Small intestine (tissue), 7 donors: ENCODE data around the gene CD180. TPM values are rescaled to one million over a fixed set of nuclear protein-coding genes. Genes with fewer than 3 reads are reported as not detected.
A peak's percentile ranks its signal among the peaks of the same experiment; 100 is the strongest.

Experiments used
- DNase-seq, 2 donors: peaks; one replicate each; pipeline versions ENCODE4 v3.0.0 to v3.0.0-alpha.2; 2013
- FAIRE-seq: peaks from 2 replicates; lab custom pipeline; 2012; peaks lifted over from hg19 to GRCh38; lab: Jason Lieb, UNC
- H3K27ac ChIP-seq, 3 donors: one replicate each; pipeline ENCODE4 v1.5.1; 2013; ENCODE audit warnings: low read length in 2 of 3, mild to moderate bottlenecking in 2 of 3, control low read depth in 1 of 3, inconsistent platforms in 1 of 3, low read depth in 1 of 3, moderate library complexity in 1 of 3
- H3K27me3 ChIP-seq, 3 donors: one replicate each; pipeline ENCODE4 v1.6.1; 2013; ENCODE audit warnings: low read length in 3 of 3, inconsistent platforms in 1 of 3; ENCODE audit not compliant: control insufficient read depth in 3 of 3, insufficient read depth in 3 of 3
- H3K36me3 ChIP-seq, 3 donors: one replicate each; pipeline ENCODE4 v1.6.1; 2013; ENCODE audit warnings: low read length in 3 of 3, inconsistent platforms in 1 of 3, low read depth in 1 of 3, mild to moderate bottlenecking in 1 of 3, moderate library complexity in 1 of 3; ENCODE audit not compliant: control insufficient read depth in 3 of 3, insufficient read depth in 2 of 3
- H3K4me1 ChIP-seq, 3 donors: one replicate each; pipeline ENCODE4 v1.6.1; 2013; ENCODE audit warnings: low read length in 2 of 3, inconsistent platforms in 1 of 3, low read depth in 1 of 3, mild to moderate bottlenecking in 1 of 3, moderate library complexity in 1 of 3; ENCODE audit not compliant: control insufficient read depth in 3 of 3, insufficient read depth in 2 of 3
- H3K4me3 ChIP-seq, 3 donors: one replicate each; pipeline ENCODE4 v1.5.1; 2013; ENCODE audit warnings: low read length in 3 of 3, control low read depth in 1 of 3, inconsistent platforms in 1 of 3, low read depth in 1 of 3, mild to moderate bottlenecking in 1 of 3, moderate library complexity in 1 of 3
- H3K9me3 ChIP-seq, 2 donors: one replicate each; pipeline ENCODE4 v1.6.1; 2013; ENCODE audit warnings: low read depth in 1 of 2, low read length in 1 of 2; ENCODE audit not compliant: control insufficient read depth in 2 of 2, insufficient read depth in 1 of 2
- WGBS, 3 donors: extraction: QIAGEN DNeasy Blood & Tissue Kit; methylation state at CpG; one replicate each; pipeline ENCODE4 v1.1.7; 2013; 5-methylcytosine and 5-hydroxymethylcytosine counted together
- polyA plus RNA-seq, 4 donors: library from polyadenylated mRNA; stranded (reverse) in 3 of 4; unstranded in 1 of 4; fragments of 200-250 nt in 3 of 4; fragments of 120-200 nt in 1 of 4; gene quantifications; one replicate each; pipeline versions ENCODE4 v1.2.1 to v1.2.3, GENCODE V29; 2013
- donor health status: healthy with polysubstance abuse.
- donor health status: control.
- donor health status: control.
- donor health status: Bipolar disorder and iron deficiency.
- donor health status: healthy.

The CD180 gene
- polyA plus RNA-seq, 4 donors, result 0.54 to 0.92 (median 0.55) TPM; not detected in 1

- no peaks in the 10 kb centered on the region for H3K4me1 ChIP-seq
- no peak overlapping the region for H3K4me3 ChIP-seq
- FAIRE-seq (no peak), DNase-seq (no peak)
- no peaks in the 10 kb centered on the region for H3K36me3 ChIP-seq
- H3K27ac ChIP-seq, result no peak overlapping the region
- peaks cover 0 to 4% of the 10 kb centered on the region in 2 donors for H3K9me3 ChIP-seq
- no peaks in the 10 kb centered on the region for H3K27me3 ChIP-seq
- WGBS, 3 donors, result 65 to 83% (median 74%) methylated on average over 1 of the region's 1 CpG
Measured at GRCh38 chr5:67198917-67199316, 2.3 kb upstream of the CD180 start.

GRCh38 chr5:67197536-67197935 lies 937 bp upstream of the CD180 start:
- FAIRE-seq, result no peak
- Histone ChIP-seq H3K9me3 (peaks cover 0 to 5% of the 10 kb centered on the region in 2 donors), H3K4me1 (peaks cover 0 to 4% (median 0%) of the 10 kb centered on the region in 3 donors), H3K27ac (no peak overlapping the region), H3K36me3 (no peaks in the 10 kb centered on the region), H3K4me3 (no peak overlapping the region), H3K27me3 (no peaks in the 10 kb centered on the region)
- 83 to 94% (median 84%) methylated on average over 1 of the region's 1 CpG for WGBS, 3 donors
- no peak for DNase-seq

- no peak for FAIRE-seq
Measured at GRCh38 chr5:67195406-67196275, 958 bp downstream of the CD180 start.

GRCh38 chr5:67194166-67194565 lies 2.4 kb downstream of the CD180 start:
- FAIRE-seq (no peak), DNase-seq (no peak)
- no peaks in the 10 kb centered on the region for H3K27me3 ChIP-seq
- peaks cover 0 to 4% (median 0%) of the 10 kb centered on the region in 3 donors for H3K4me1 ChIP-seq
- no peaks in the 10 kb centered on the region for H3K36me3 ChIP-seq
- 78 to 86% (median 86%) methylated on average over 3 of the region's 3 CpGs for WGBS, 3 donors
- H3K27ac ChIP-seq, result no peak overlapping the region
- H3K9me3 ChIP-seq, result peaks cover 0 to 5% of the 10 kb centered on the region in 2 donors
- H3K4me3 ChIP-seq, result no peak overlapping the region

More at GRCh38 chr5:67195406-67196275, 958 bp downstream of the CD180 start:
- no peak for DNase-seq
- Histone ChIP-seq H3K27me3 (no peaks in the 10 kb centered on the region), H3K36me3 (no peaks in the 10 kb centered on the region), H3K4me1 (peaks cover 0 to 4% (median 0%) of the 10 kb centered on the region in 3 donors), H3K4me3 (no peak overlapping the region), H3K27ac (no peak overlapping the region), H3K9me3 (peaks cover 0 to 5% of the 10 kb centered on the region in 2 donors)
- WGBS, 3 donors, result 83 to 92% (median 89%) methylated on average over 7 of the region's 7 CpGs

- peak overlapping the region in 2 of 3 donors; percentile 4 to 48 for H3K27ac ChIP-seq
- no peaks in the 10 kb centered on the region for H3K36me3 ChIP-seq
- no peak for DNase-seq
- H3K4me1 ChIP-seq, result peaks cover 0 to 4% (median 0%) of the 10 kb centered on the region in 3 donors
- H3K9me3 ChIP-seq, result peaks cover 0 to 5% of the 10 kb centered on the region in 2 donors
- no peak overlapping the region for H3K4me3 ChIP-seq
- H3K27me3 ChIP-seq, result no peaks in the 10 kb centered on the region
- FAIRE-seq, result no peak
- WGBS, 3 donors, result 32 to 51% (median 40%) methylated on average over 2 of the region's 2 CpGs
Measured at GRCh38 chr5:67193439-67193807, 3.2 kb downstream of the CD180 start.

GRCh38 chr5:67192719-67193438 lies 3.7 kb downstream of the CD180 start:
- no peaks in the 10 kb centered on the region for H3K27me3 ChIP-seq
- peaks cover 0 to 4% (median 0%) of the 10 kb centered on the region in 3 donors for H3K4me1 ChIP-seq
- no peak for DNase-seq
- H3K9me3 ChIP-seq, result peaks cover 0 to 5% of the 10 kb centered on the region in 2 donors
- no peak for FAIRE-seq
- 38 to 53% (median 50%) methylated on average over 9 of the region's 9 CpGs for WGBS, 3 donors
- H3K4me3 ChIP-seq, result no peak overlapping the region
- peak overlapping the region in 2 of 3 donors; percentile 4 to 48 for H3K27ac ChIP-seq
- H3K36me3 ChIP-seq, result no peaks in the 10 kb centered on the region

GRCh38 chr5:67190861-67191260 lies 5.7 kb downstream of the CD180 start:
- Histone ChIP-seq H3K4me3 (no peak overlapping the region), H3K36me3 (no peaks in the 10 kb centered on the region), H3K4me1 (peaks cover 0 to 4% (median 0%) of the 10 kb centered on the region in 3 donors), H3K9me3 (peaks cover 0 to 5% of the 10 kb centered on the region in 2 donors), H3K27ac (no peak overlapping the region), H3K27me3 (no peaks in the 10 kb centered on the region)
- 60 to 65% (median 64%) methylated on average over 5 of the region's 5 CpGs for WGBS, 3 donors
- DNase-seq, result no peak
- FAIRE-seq, result no peak

- H3K27me3 ChIP-seq, result no peaks in the 10 kb centered on the region
- H3K9me3 ChIP-seq, result peaks cover 0 to 5% of the 10 kb centered on the region in 2 donors
- H3K4me3 ChIP-seq, result no peak overlapping the region
- 85 to 92% (median 86%) methylated on average over 4 of the region's 4 CpGs for WGBS, 3 donors
- FAIRE-seq (no peak), DNase-seq (no peak)
- H3K27ac ChIP-seq, result no peak overlapping the region
- no peaks in the 10 kb centered on the region for H3K36me3 ChIP-seq
- peaks cover 0 to 4% (median 0%) of the 10 kb centered on the region in 3 donors for H3K4me1 ChIP-seq
Measured at GRCh38 chr5:67190410-67190809, 6.2 kb downstream of the CD180 start.
